KMS-11 (cell line): ENCODE data around the gene CCDC146.

Experiments used
- H2AFZ ChIP-seq: fragments of 200-600 bp; sonication (generic); 2 replicates; pipeline ENCODE4 v1.6.1; 2016; ENCODE audit warnings: antibody characterized with exemption, mixed run types, low read depth
- H3K27ac ChIP-seq: fragments of 200-600 bp; sonication (generic); 2 replicates; pipeline ENCODE4 v1.6.1; 2016; ENCODE audit warnings: mild to moderate bottlenecking, mixed run types
- H3K27me3 ChIP-seq: fragments of 200-600 bp; sonication (generic); 2 replicates; pipeline ENCODE4 v1.6.1; 2017; ENCODE audit warnings: mild to moderate bottlenecking, low read depth, mixed run types, moderate library complexity; ENCODE audit not compliant: insufficient read depth
- H3K36me3 ChIP-seq: fragments of 200-600 bp; sonication (generic); 2 replicates; pipeline ENCODE4 v1.6.1; 2017; ENCODE audit warnings: mild to moderate bottlenecking, mixed run types; ENCODE audit not compliant: insufficient read depth
- H3K4me1 ChIP-seq: fragments of 200-600 bp; sonication (generic); 2 replicates; pipeline ENCODE4 v1.6.1; 2016; ENCODE audit warnings: mild to moderate bottlenecking, low read depth, mixed run types; ENCODE audit not compliant: poor library complexity, severe bottlenecking
- H3K4me2 ChIP-seq: fragments of 200-600 bp; sonication (generic); 2 replicates; pipeline ENCODE4 v1.7.0; 2016; ENCODE audit warnings: mild to moderate bottlenecking, mixed run types
- H3K4me3 ChIP-seq: fragments of 200-600 bp; sonication (generic); IDR thresholded peaks from 2 replicates; pipeline ENCODE4 v1.6.1; 2017; ENCODE audit warnings: low read depth, low read length, mixed read lengths; ENCODE audit not compliant: insufficient read depth
- H3K79me2 ChIP-seq: fragments of 200-600 bp; sonication (generic); 2 replicates; pipeline ENCODE4 v1.6.1; 2016; ENCODE audit warnings: low read depth, mixed run types; ENCODE audit not compliant: insufficient read depth
- H3K9ac ChIP-seq: fragments of 200-600 bp; sonication (generic); 2 replicates; pipeline ENCODE4 v1.6.1; 2016; ENCODE audit warnings: mild to moderate bottlenecking, mixed run types
- H4K20me1 ChIP-seq: fragments of 200-600 bp; sonication (generic); 2 replicates; pipeline ENCODE4 v1.6.1; 2016; ENCODE audit warnings: mild to moderate bottlenecking, mixed run types; ENCODE audit not compliant: insufficient read depth
- TF ChIP-seq, protein P1 (sequence below): fragments of 200-600 bp; sonication (generic); conservative IDR thresholded peaks from 2 replicates; pipeline ENCODE4 v1.6.1; 2017; ENCODE audit warnings: low read depth, mild to moderate bottlenecking, antibody characterized with exemption, low read length, moderate library complexity, mixed read lengths

CCDC146 gene

DNA sequence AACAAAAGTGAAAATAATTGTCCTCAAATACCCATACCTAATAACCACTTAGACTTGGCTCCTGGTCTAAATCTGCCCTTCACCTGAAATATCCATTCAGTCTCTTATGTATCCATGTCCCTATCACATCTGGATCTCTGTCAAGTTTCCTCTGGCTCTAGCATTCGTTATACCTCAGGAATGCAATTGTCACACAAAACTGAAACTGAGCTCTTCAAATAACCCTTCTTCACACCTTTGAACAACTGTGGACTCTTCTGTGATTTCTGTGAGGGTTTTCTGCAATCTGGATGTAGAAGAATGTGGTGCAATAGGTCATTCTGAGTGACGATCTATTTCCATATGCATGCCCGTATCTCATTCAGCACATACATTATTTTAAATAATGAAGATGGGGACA lies 130.7 kb downstream of the CCDC146 start:
- no peaks in the 10 kb centered on the region for H3K79me2 ChIP-seq
- TF ChIP-seq, protein P1, sequence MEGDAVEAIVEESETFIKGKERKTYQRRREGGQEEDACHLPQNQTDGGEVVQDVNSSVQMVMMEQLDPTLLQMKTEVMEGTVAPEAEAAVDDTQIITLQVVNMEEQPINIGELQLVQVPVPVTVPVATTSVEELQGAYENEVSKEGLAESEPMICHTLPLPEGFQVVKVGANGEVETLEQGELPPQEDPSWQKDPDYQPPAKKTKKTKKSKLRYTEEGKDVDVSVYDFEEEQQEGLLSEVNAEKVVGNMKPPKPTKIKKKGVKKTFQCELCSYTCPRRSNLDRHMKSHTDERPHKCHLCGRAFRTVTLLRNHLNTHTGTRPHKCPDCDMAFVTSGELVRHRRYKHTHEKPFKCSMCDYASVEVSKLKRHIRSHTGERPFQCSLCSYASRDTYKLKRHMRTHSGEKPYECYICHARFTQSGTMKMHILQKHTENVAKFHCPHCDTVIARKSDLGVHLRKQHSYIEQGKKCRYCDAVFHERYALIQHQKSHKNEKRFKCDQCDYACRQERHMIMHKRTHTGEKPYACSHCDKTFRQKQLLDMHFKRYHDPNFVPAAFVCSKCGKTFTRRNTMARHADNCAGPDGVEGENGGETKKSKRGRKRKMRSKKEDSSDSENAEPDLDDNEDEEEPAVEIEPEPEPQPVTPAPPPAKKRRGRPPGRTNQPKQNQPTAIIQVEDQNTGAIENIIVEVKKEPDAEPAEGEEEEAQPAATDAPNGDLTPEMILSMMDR = no peak
- no peaks in the 10 kb centered on the region for H3K4me1 ChIP-seq
- no peaks in the 10 kb centered on the region for H3K27me3 ChIP-seq
- no peak overlapping the region for H3K4me3 ChIP-seq
- no peak overlapping the region for H3K4me2 ChIP-seq
- H4K20me1 ChIP-seq = no peaks in the 10 kb centered on the region
- H3K36me3 ChIP-seq = no peaks in the 10 kb centered on the region
- no peak overlapping the region for H2AFZ ChIP-seq
- no peak overlapping the region for H3K9ac ChIP-seq
- H3K27ac ChIP-seq = no peak overlapping the region

DNA sequence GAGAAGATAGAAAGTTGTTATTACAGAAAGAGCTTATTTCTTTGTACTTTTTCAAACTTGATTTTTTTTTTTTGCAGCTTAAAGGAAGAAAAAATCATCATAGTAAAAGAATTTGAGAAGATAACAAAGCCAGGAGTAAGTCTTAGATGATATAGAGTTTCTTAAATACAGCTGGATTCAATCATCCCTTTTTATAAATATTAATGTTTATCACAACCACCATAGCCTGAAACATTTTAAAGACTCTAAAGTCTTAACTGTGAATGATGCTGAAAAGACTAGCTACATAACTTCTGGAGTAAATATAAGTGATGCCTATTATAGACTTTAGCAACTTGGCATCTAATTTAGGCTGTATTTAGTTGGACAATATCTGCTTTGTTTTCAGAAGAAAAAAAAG lies 132.0 kb downstream of the CCDC146 start:
- H3K4me1 ChIP-seq = no peaks in the 10 kb centered on the region
- H4K20me1 ChIP-seq = no peaks in the 10 kb centered on the region
- no peak overlapping the region for H3K4me3 ChIP-seq
- TF ChIP-seq, protein P1 = no peak
- H3K27me3 ChIP-seq = no peaks in the 10 kb centered on the region
- no peaks in the 10 kb centered on the region for H3K79me2 ChIP-seq
- H3K36me3 ChIP-seq = no peaks in the 10 kb centered on the region
- no peak overlapping the region for H3K4me2 ChIP-seq
- H2AFZ ChIP-seq = no peak overlapping the region
- H3K27ac ChIP-seq = no peak overlapping the region
- H3K9ac ChIP-seq = no peak overlapping the region

DNA sequence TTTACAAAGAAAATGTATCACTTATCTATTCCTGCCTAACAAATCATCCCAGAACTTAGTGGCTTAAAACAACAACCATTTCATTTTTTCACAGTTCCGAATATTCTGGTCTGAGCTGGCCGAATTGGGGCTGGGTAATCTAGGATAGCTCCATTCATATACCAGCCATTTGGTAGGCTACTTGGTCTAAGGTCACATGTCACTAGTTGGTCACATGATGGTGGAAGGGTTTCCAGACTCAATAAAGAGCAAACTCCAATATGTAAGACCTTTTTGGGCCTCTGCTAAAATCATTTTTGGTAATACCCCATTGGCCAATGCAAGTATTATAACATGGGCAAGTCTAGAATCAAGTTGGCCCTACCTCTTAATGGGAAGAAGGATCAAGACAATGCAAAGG lies 132.5 kb downstream of the CCDC146 start:
- TF ChIP-seq, protein P1 = no peak
- Histone ChIP-seq H3K4me1 (no peaks in the 10 kb centered on the region), H3K36me3 (no peaks in the 10 kb centered on the region), H4K20me1 (no peaks in the 10 kb centered on the region), H3K9ac (no peak overlapping the region), H3K4me3 (no peak overlapping the region), H2AFZ (no peak overlapping the region), H3K27me3 (no peaks in the 10 kb centered on the region), H3K27ac (no peak overlapping the region), H3K4me2 (no peak overlapping the region), H3K79me2 (no peaks in the 10 kb centered on the region)

DNA sequence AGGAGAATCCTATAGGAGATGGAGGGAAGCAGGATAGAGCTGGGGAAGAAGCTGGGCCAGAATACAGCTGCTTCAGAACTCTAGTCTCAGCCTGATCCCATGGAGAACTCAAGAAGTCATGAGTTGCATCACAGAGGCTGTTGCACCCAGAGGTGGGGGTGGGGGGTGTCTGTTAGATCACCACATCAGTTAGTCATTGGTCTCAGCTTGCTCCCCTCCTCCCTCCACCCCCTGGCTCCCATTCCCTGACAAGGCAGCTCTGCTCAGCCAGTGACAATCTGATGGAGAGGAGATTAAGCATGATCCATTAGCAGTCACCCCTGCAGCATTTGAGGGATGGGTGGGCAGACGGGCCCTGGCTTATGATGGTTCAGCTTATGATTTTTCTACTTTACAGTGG lies 135.6 kb downstream of the CCDC146 start:
- H3K4me3 ChIP-seq = no peak overlapping the region
- no peak overlapping the region for H3K4me2 ChIP-seq
- H4K20me1 ChIP-seq = no peaks in the 10 kb centered on the region
- no peak overlapping the region for H3K27ac ChIP-seq
- no peaks in the 10 kb centered on the region for H3K79me2 ChIP-seq
- no peaks in the 10 kb centered on the region for H3K27me3 ChIP-seq
- TF ChIP-seq, protein P1 = no peak
- no peak overlapping the region for H3K9ac ChIP-seq
- H3K4me1 ChIP-seq = no peaks in the 10 kb centered on the region
- H3K36me3 ChIP-seq = no peaks in the 10 kb centered on the region
- H2AFZ ChIP-seq = no peak overlapping the region
